Breast epithelium (tissue), 4 donors: ENCODE measurements around the gene MBTPS1. TPM values are rescaled to one million over a fixed set of nuclear protein-coding genes. Genes with fewer than 3 reads are reported as not detected.
"Not testable (repeated sequence)": the region's sequence is repeated elsewhere in the genome, so short reads cannot be mapped to it uniquely, and the experiment has no call there.

Source experiments
- DNase-seq, 2 donors: peaks; one replicate each; pipeline ENCODE4 v3.0.0-alpha.2; 2019; ENCODE audit warnings: low spot score in 2 of 2
- H3K27ac ChIP-seq, 2 donors: fragments of 200-600 bp; sonication (generic) in 1 of 2; one replicate each; pipeline ENCODE4 v1.5.1; 2016 to 2019; ENCODE audit warnings: mild to moderate bottlenecking in 1 of 2
- H3K27me3 ChIP-seq, 2 donors: fragments of 200-600 bp; sonication (generic) in 1 of 2; one replicate each; pipeline versions ENCODE4 v1.5.1 to v1.6.0; 2017 to 2019; ENCODE audit warnings: control low read depth in 1 of 2, mild to moderate bottlenecking in 1 of 2
- H3K36me3 ChIP-seq: fragments of 200-600 bp; one replicate; pipeline ENCODE4 v1.5.1; 2019
- H3K4me1 ChIP-seq, 2 donors: fragments of 200-600 bp; sonication (generic); one replicate each; pipeline ENCODE4 v1.5.1; 2016 to 2019; ENCODE audit warnings: control low read depth in 1 of 2
- H3K4me3 ChIP-seq, 3 donors: fragments of 200-600 bp; sonication (generic); 1 replicate in 2 of 3; 2 replicates in 1 of 3; pipeline ENCODE4 v1.5.1; 2016 to 2019; ENCODE audit warnings: mild to moderate bottlenecking in 3 of 3, moderate library complexity in 2 of 3
- H3K9me3 ChIP-seq, 2 donors: fragments of 200-600 bp; sonication (generic) in 1 of 2; one replicate each; pipeline ENCODE4 v1.5.1; 2016 to 2019; ENCODE audit warnings: control low read depth in 1 of 2
- POLR2A ChIP-seq: fragments of 450-650 bp; IDR thresholded peaks from one replicate; pipeline ENCODE4 v1.6.1; 2016; ENCODE audit warnings: antibody characterized with exemption, mild to moderate bottlenecking, moderate library complexity
- POLR2AphosphoS5 ChIP-seq, 3 donors: sonication (generic); formaldehyde crosslinking; IDR thresholded peaks; one replicate each; pipeline ENCODE4 v1.6.1; 2017; ENCODE audit warnings: antibody characterized with exemption in 3 of 3
- intact Hi-C: fragments of 100-400 bp; cut with DNase I; formaldehyde crosslinking; loops from one replicate; pipeline ENCODE4 v1.15.1; 2023; ENCODE audit warnings: low total_unique reads
- total RNA-seq, 3 donors: library from RNA; depleted of rRNA; stranded (reverse); fragments of >200 nt; gene quantifications; one replicate each; pipeline ENCODE4 v1.1.0, GENCODE V29; 2016
- TF ChIP-seq, protein P1 (sequence below), 3 donors: fragments of 450-650 bp; IDR thresholded peaks; one replicate each; pipeline ENCODE4 v1.5.1; 2016 to 2017; ENCODE audit warnings: antibody characterized with exemption in 3 of 3, mild to moderate bottlenecking in 3 of 3, moderate library complexity in 3 of 3

The MBTPS1 gene
- total RNA-seq, 3 donors from 2014 or later, result 95.4 to 142 (median 121) TPM

DNA sequence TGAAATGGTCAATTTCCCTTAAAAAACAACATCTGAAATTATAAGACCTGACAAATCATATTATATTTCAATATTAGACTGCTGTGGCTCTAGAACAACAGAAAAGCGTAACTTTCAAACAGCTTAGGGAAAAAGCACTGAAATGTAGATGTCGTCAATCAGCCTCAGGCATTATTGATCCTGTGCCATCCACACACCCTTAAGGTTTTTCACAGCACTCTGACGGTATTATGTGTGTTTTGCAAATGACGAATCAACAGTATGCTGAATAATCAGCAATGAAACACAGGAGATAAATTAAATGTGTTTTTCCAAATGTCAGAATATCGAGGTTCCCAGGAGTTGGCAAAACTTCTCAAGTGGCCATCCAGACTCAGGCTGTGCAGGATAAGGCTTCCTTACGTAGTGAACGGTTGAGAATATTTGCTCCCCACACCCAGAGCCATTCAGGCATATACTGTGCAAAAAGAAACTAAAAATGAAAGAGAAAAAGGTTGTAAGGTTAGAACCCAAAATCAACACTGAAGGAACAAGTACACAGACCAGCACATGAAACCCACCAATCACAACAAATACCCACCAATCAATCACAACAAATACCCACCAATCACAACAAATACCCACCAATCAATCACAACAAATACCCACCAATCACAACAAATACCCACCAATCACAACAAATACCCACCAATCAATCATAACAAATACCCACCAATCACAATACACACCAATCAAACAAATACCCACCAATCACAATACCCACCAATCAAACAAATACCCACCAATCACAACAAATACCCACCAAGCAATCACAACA is 7.7 kb upstream of the MBTPS1 start:
- intact Hi-C loops, result no loop called here
- DNase-seq, result no peak
- TF ChIP-seq POLR2A (no peak), POLR2AphosphoS5 (IDR thresholded peaks at IDR 0.05) (no peak)
- TF ChIP-seq, protein P1, sequence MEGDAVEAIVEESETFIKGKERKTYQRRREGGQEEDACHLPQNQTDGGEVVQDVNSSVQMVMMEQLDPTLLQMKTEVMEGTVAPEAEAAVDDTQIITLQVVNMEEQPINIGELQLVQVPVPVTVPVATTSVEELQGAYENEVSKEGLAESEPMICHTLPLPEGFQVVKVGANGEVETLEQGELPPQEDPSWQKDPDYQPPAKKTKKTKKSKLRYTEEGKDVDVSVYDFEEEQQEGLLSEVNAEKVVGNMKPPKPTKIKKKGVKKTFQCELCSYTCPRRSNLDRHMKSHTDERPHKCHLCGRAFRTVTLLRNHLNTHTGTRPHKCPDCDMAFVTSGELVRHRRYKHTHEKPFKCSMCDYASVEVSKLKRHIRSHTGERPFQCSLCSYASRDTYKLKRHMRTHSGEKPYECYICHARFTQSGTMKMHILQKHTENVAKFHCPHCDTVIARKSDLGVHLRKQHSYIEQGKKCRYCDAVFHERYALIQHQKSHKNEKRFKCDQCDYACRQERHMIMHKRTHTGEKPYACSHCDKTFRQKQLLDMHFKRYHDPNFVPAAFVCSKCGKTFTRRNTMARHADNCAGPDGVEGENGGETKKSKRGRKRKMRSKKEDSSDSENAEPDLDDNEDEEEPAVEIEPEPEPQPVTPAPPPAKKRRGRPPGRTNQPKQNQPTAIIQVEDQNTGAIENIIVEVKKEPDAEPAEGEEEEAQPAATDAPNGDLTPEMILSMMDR (IDR thresholded peaks at IDR 0.05), result no peak
- Histone ChIP-seq H3K27ac (no peak overlapping the region), H3K36me3 (no peaks in the 10 kb centered on the region), H3K4me1 (no peaks in the 10 kb centered on the region), H3K9me3 (no peaks in the 10 kb centered on the region), H3K4me3 (no peak overlapping the region), H3K27me3 (no peaks in the 10 kb centered on the region)

DNA sequence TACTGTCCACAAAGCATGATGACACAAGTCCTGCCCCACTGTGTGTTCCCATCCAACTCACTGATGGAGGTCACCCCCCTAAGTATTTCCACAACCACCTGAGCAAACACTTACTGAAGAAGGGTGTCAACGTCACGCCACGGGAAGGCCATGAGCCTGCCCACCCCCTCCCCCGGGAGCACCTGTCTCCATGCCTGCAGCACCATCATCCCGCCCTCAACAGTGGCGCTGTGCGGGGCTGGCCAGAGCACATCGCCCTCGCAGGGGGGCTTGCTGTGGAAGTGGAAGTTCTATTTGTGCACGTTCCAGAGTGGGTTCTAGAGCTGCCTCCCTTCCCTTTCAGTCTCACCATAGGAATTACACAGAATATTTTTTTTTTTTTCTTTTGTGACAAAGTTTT is 4.3 kb upstream of the MBTPS1 start:
- TF ChIP-seq POLR2AphosphoS5 (IDR thresholded peaks at IDR 0.05), result no peak
- TF ChIP-seq POLR2A, result no peak
- TF ChIP-seq, protein P1 (IDR thresholded peaks at IDR 0.05), result no peak
- intact Hi-C loops, result no loop called here
- peaks cover 0 to 5% of the 10 kb centered on the region in 2 donors for H3K4me1 ChIP-seq
- no peak overlapping the region for H3K27ac ChIP-seq
- no peaks in the 10 kb centered on the region for H3K36me3 ChIP-seq
- peak in 1 of 2 donors; percentile 9 for DNase-seq
- H3K9me3 ChIP-seq, result no peaks in the 10 kb centered on the region
- H3K4me3 ChIP-seq, result no peak overlapping the region
- H3K27me3 ChIP-seq, result no peaks in the 10 kb centered on the region

DNA sequence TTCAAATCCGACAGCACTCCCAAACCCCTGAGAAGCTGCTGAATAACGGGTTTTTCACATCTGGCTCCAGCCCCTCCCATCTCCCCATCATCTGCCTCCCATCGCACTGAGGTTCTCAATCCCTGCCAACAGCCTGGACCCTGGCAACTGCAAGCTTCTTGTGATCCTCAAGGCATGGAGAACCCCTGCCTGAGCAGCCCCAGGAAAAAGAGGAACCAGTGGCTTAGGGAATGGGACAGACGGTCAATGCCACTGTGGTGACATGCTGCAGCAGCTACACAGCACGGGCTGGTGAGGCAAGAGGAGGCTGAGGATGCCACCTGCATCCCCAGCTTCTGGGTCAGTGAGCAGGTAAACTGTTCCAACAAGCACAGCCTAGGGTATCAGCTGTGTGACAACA is 3.3 kb upstream of the MBTPS1 start:
- H3K27me3 ChIP-seq, result no peaks in the 10 kb centered on the region
- peak in 1 of 2 donors; percentile 4 for DNase-seq
- intact Hi-C loops, result no loop called here
- peaks cover 0 to 5% of the 10 kb centered on the region in 2 donors for H3K4me1 ChIP-seq
- no peak overlapping the region for H3K27ac ChIP-seq
- no peaks in the 10 kb centered on the region for H3K36me3 ChIP-seq
- no peaks in the 10 kb centered on the region for H3K9me3 ChIP-seq
- no peak overlapping the region for H3K4me3 ChIP-seq
- TF ChIP-seq POLR2A (no peak), POLR2AphosphoS5 (IDR thresholded peaks at IDR 0.05) (no peak)
- TF ChIP-seq, protein P1 (IDR thresholded peaks at IDR 0.05), result no peak

DNA sequence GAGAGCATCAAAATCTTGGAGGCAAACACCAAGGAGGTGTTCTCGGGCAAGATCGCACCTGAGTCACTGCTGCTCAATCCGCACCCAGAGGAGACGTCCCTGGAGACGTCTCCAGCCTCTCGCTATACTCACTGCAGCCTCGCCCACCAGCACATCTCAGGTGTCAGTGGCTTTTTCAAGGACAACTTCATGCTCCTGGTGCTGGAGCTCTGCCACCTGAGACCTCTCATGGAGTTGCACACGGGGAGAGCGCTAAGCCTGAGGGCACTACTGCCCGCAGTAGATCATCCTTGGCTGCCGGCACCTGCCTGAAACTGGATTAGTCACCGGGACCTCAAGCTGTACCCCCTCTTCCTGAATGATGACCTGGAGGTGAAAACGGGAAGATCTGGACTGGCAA is 2.6 kb upstream of the MBTPS1 start:
- Histone ChIP-seq H3K4me3 (no peak overlapping the region), H3K27me3 (no peaks in the 10 kb centered on the region), H3K27ac (no peak overlapping the region), H3K4me1 (peaks cover 0 to 5% of the 10 kb centered on the region in 2 donors), H3K9me3 (no peaks in the 10 kb centered on the region), H3K36me3 (no peaks in the 10 kb centered on the region)
- intact Hi-C loops, result no loop called here
- DNase-seq, result peak in 1 of 2 donors; percentile 16
- TF ChIP-seq POLR2AphosphoS5 (IDR thresholded peaks at IDR 0.05), result no peak
- TF ChIP-seq, protein P1 (IDR thresholded peaks at IDR 0.05), result no peak
- TF ChIP-seq POLR2A, result no peak

DNA sequence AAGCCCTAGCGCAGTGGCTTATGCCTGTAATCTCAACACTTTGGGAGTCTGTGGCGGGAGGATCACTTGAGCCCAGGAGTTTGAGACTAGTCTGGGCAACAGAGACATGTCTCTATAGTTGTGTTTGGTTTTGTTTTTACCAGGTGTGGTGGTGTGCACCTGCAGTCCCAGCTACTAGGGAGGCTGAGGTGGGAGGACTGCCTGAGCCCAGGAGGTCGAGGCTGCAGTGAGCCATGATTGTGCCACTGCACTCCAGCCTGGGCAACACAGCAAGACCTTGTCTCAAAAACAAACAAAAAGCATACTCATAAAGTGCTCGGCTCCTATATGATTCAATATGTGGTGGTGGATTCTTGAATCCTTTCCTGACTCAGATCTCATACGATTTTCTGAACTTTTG is 1.6 kb upstream of the MBTPS1 start:
- H3K9me3 ChIP-seq, intact Hi-C loops: not testable (repeated sequence)
- peak in 1 of 2 donors; percentile 12 for DNase-seq

More for the DNA sequence above, 1.6 kb upstream of the MBTPS1 start:
- H3K27me3 ChIP-seq, H3K4me3 ChIP-seq, H3K4me1 ChIP-seq, H3K36me3 ChIP-seq, H3K27ac ChIP-seq: not testable (repeated sequence)
